ENCODE data around the gene GBE1.
"Not testable (repeated sequence)": the region's sequence is repeated elsewhere in the genome, so short reads cannot be mapped to it uniquely, and the experiment has no call there.

The GBE1 gene

DNA sequence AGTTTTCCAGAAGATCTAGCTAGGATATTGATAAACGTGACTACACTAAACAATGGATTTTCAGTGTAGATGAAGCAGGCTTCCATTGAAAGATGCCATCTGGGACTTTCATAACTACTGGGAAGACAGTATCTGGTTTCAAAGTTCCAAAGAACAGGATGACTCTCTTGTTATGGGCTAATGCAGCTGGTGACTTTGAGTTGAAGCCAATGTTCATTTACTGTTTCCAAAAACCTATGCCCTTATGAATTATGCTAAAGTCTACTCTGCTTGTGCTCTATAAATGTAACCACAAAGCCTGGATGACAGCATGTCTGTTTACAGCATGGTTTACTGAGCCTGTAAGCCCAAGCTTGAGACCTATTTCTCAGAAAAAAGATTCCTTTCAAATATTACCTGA, 245.4 kb downstream of the GBE1 start:
- no peak for DNase-seq (ENCODE audit: extremely low read depth, low read depth)
- TF ChIP-seq, protein P1, sequence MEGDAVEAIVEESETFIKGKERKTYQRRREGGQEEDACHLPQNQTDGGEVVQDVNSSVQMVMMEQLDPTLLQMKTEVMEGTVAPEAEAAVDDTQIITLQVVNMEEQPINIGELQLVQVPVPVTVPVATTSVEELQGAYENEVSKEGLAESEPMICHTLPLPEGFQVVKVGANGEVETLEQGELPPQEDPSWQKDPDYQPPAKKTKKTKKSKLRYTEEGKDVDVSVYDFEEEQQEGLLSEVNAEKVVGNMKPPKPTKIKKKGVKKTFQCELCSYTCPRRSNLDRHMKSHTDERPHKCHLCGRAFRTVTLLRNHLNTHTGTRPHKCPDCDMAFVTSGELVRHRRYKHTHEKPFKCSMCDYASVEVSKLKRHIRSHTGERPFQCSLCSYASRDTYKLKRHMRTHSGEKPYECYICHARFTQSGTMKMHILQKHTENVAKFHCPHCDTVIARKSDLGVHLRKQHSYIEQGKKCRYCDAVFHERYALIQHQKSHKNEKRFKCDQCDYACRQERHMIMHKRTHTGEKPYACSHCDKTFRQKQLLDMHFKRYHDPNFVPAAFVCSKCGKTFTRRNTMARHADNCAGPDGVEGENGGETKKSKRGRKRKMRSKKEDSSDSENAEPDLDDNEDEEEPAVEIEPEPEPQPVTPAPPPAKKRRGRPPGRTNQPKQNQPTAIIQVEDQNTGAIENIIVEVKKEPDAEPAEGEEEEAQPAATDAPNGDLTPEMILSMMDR (IDR thresholded peaks at IDR 0.05; ENCODE audit: low read depth, low read length), result no peak

DNA sequence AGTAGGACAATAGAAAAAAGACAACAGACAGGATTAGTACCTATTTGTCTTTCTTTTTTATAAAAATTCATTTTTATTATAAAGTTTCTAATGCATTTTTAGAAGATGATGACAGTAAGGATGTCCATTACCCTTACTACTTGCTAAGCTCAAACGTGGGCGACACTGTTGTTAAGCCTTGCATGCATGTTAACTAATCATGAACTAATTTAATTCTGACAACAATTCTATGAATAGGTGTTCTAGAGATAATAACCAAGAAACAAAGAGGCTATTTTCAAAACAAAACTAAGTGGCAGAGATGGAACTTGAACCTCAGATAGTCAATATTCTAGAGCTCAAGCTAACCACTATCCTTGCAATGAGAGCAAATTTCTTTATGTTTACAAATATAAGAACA, 247.9 kb downstream of the GBE1 start:
- DNase-seq (ENCODE audit: extremely low read depth, low read depth), result no peak
- TF ChIP-seq, protein P1 (IDR thresholded peaks at IDR 0.05; ENCODE audit: low read depth, low read length), result no peak

DNA sequence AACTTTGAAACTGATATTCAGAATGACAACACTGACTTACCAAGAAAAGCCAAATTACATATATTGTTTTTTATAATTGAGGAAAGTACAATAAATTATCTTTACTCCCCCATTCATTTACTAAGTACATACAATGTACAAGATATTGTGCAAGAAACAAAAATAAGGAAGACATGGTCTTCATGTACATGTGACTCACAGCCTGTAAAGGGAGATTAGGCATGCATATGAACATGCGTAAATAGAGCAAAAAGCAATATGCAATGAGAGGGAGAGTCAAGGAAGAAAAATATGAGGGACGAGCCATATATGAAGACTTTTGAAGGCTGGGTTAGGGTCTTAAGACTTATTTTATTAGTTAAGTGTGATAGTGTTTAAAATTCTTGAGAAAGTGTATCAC, 258.4 kb downstream of the GBE1 start:
- no peak for DNase-seq (ENCODE audit: extremely low read depth, low read depth)
- TF ChIP-seq, protein P1 (IDR thresholded peaks at IDR 0.05; ENCODE audit: low read depth, low read length), result no peak

DNA sequence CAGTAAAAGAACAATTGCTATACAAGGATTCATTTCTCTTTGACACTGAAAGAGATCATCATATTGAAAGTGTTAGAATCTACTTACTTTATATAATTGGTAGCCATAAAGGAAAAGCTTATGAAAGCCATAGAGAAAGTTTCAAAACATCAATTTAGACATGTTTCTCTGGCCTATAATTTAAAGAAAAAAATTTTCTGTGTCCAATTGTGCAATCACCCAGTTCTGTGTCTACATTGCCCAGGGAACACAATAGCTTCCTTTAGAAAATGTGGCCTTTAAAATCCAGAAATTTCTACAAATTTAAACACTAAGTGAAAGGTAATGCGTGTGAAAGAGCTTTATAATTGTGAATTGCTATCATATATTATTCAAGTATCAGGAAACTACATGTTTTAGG, 259.2 kb downstream of the GBE1 start:
- no peak for DNase-seq (ENCODE audit: extremely low read depth, low read depth)

DNA sequence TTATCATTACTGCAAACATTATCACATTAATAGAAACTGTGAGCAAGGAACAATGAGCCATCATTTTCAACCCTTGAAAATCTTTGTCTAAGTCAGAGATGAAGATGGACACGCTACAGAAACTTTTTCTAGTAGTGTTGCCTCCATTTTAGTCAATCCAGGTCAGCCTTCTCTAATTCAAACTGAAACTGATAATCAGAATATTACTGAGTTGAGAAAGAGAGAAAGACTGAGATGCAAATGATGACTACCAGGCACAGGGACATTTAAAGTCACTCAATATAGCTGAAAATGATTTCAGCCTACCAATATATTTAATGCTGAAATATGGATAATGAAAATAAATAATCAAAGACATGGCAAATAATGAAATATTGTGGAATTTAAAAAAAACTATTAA, 261.4 kb downstream of the GBE1 start:
- DNase-seq (ENCODE audit: extremely low read depth, low read depth), result no peak
- TF ChIP-seq, protein P1 (IDR thresholded peaks at IDR 0.05; ENCODE audit: low read depth, low read length), result no peak

More for the DNA sequence above, 259.2 kb downstream of the GBE1 start:
- TF ChIP-seq, protein P1 (IDR thresholded peaks at IDR 0.05; ENCODE audit: low read depth, low read length), result no peak

DNA sequence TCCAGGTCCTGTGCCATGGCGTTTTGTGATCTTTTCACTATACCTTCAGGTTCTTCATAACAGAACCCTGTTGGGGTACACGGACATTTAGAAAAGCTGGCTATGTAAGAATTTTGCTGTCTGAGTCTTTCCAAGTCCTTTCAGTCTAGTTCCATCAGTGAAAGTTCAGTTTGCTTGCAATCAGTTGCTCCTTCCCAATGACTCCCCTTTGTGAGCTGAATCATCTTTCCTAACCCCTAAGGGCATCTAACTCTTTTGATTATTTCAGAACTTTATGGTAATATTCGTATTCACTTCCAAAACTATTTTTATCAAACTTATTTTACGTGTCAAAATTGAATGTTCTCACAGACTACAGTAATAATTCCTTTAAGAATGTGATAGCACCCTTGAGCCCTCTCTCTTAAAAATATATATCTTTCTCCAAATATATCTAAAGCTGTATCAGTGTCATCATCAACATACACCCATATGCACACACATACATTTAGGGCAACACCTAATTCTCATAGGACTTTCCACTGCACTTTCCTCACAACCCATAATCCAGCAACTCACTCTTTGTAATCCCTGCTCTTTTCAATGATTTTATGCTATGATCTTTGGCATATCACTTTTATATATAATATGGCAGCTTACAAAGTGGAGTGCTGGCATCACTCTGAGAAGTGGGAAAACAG, 263.7 kb downstream of the GBE1 start:
- DNase-seq (ENCODE audit: extremely low read depth, low read depth), result no peak
- TF ChIP-seq, protein P1 (IDR thresholded peaks at IDR 0.05; ENCODE audit: low read depth, low read length), result no peak

DNA sequence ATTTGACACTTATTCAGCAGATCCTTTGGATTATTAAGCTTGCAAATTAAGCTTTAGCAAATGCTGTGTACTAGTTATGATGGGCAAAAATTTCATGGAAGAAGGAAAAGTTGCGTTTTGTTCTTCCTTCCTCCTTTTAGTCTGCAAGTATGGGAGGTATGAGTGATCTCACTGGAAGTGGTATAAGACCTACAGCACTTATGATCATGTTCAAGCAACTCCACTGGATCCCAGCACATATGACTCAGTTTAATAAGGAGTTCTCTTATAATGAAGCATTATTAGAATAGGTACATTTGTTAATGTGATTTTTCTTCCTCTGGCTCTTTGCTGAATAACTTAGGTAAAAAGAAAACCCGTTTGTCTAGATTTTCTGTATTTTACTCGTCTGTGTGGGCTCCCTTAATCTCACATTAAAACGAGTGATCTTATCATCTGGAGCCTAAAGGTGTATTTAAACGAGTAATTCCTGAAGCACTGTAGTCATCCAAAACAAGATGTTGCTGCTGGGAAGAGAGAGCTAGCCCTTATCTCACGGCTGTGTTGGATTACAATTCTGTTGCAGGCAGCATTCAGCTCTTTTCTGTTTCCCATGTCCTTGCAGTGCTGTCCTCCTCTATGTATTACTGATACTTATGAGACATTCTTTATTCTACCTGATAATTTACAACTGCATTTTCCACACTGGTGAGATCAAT, 264.9 kb downstream of the GBE1 start:
- TF ChIP-seq, protein P1 (IDR thresholded peaks at IDR 0.05; ENCODE audit: low read depth, low read length), result no peak
- no peak for DNase-seq (ENCODE audit: extremely low read depth, low read depth)

DNA sequence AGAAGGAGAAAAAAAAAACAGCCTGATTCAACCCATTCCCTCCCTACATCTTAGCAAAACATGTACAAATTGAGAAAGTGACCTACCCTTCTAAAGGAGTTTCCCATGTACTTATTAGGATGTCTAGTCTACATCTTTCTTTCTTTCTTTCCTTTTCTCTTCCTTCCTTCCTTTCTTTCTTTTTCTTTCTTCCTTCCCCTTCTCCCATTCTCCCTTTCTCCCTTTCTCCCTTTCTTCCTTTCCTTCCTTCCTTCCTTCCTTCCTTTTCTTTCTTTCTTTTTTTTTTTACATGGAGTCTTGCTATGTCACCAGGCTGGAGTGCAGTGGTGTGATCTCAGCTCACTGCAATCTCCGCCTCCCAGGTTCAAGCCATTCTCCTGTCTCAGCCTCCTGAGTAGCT, 269.0 kb downstream of the GBE1 start:
- DNase-seq (ENCODE audit: extremely low read depth, low read depth), result not testable (repeated sequence)
